Stimulated activated CD8-positive, alpha-beta memory T cell treated with anti-CD3 and anti-CD28 coated beads, Interleukin-12 subunit alpha, Interleukin-12 subunit beta, amount 100 ng/mL, for 1 hour (primary cell): ENCODE data around the gene CPZ.
"Not testable (repeated sequence)": the region's sequence is repeated elsewhere in the genome, so short reads cannot be mapped to it uniquely, and the experiment has no call there.

Experiments
- DNase-seq: peaks from one replicate; pipeline ENCODE4 v3.0.0-alpha.2; 2020; ENCODE audit warnings: low read depth

The CPZ gene

GRCh38 chr4:8557151-8558076, 35.2 kb upstream of the CPZ start:
- no peak for DNase-seq

- DNase-seq: no peak
Measured at GRCh38 chr4:8558080-8558960, 34.2 kb upstream of the CPZ start.

GRCh38 chr4:8559011-8559410, 33.6 kb upstream of the CPZ start:
- no peak for DNase-seq

GRCh38 chr4:8559524-8560264, 32.9 kb upstream of the CPZ start:
- DNase-seq: no peak

- no peak for DNase-seq
Measured at GRCh38 chr4:8560265-8561047, 32.1 kb upstream of the CPZ start.

GRCh38 chr4:8564595-8564994, 28.0 kb upstream of the CPZ start:
- DNase-seq: no peak

- DNase-seq: no peak
Measured at GRCh38 chr4:8568068-8568668, 24.4 kb upstream of the CPZ start.

GRCh38 chr4:8570201-8570600, 22.4 kb upstream of the CPZ start:
- no peak for DNase-seq

- DNase-seq: no peak
Measured at GRCh38 chr4:8571702-8572685, 20.6 kb upstream of the CPZ start.

- DNase-seq: no peak
Measured at GRCh38 chr4:8573266-8573665, 19.3 kb upstream of the CPZ start.

- DNase-seq: no peak
Measured at GRCh38 chr4:8574796-8575370, 17.7 kb upstream of the CPZ start.

- no peak for DNase-seq
Measured at GRCh38 chr4:8575457-8575856, 17.1 kb upstream of the CPZ start.

- not testable (repeated sequence) for DNase-seq
Measured at GRCh38 chr4:8576591-8576990, 16.0 kb upstream of the CPZ start.

- DNase-seq: no peak
Measured at GRCh38 chr4:8577046-8577445, 15.5 kb upstream of the CPZ start.

GRCh38 chr4:8577972-8578371, 14.6 kb upstream of the CPZ start:
- no peak for DNase-seq

- DNase-seq: no peak
Measured at GRCh38 chr4:8578717-8579116, 13.8 kb upstream of the CPZ start.

- no peak for DNase-seq
Measured at GRCh38 chr4:8579526-8580320, 12.8 kb upstream of the CPZ start.

- no peak for DNase-seq
Measured at GRCh38 chr4:8580321-8581093, 12.1 kb upstream of the CPZ start, which contains the start of gene GPR78. Gene GPR78 (plus strand): TSS chr4:8580392. CDS start chr4:8580983, 591 bp downstream.
